Measurements from ENCODE around the gene GRAMD1A. TPM values are rescaled to one million over a fixed set of nuclear protein-coding genes. Genes with fewer than 3 reads are reported as not detected.
"Not testable (repeated sequence)": the region's sequence is repeated elsewhere in the genome, so short reads cannot be mapped to it uniquely, and the experiment has no call there.

The GRAMD1A gene
- total RNA-seq, 4 donors from 2014 or later: 4.6 to 23.3 (median 8.8) TPM

DNA sequence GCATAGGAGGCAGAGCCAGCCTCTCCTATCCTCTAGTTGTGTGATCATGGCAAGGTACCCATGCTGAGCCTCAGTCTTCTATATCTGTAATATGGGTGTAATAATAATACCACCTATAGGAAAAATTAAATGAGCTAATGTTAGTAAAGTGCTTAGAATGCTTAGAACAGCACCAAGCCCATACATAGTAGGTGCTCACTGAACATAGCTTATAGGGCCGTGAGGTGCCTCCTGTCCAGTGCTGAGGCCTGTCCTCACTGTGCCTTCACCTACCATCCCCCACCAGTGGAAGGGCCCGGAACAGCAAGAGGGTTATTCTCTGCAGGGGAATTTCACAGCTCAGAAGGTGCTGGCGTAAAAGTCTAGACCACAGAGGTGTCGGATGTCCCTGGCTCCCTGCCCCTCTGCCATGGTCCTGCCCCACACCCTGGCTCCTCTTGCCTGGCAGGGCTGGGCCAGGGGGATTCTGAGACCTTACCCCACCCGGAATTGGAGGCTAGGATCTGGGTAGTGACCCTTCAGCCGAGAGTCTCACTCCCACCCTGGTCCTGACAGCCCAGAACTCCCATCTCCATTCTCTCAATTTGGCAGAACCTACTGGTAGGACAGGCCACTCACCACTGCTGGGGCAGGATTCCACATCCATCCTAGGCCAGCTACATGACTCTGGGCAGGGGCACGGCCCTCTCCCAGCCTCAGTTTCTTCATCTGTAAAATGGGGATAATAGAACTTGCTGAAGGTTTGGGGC is 27.9 kb downstream of the GRAMD1A start:
- no peaks in the 10 kb centered on the region for H3K9me3 ChIP-seq
- no peak for DNase-seq
- intact Hi-C loops (cut with DNase I): no loop called here
- WGBS, 2 donors: 82 to 94% methylated on average over 3 to 5 of the region's 7 CpGs
- H3K4me3 ChIP-seq: no peak overlapping the region
- H3K27me3 ChIP-seq: peaks cover 0 to 35% (median 0%) of the 10 kb centered on the region in 4 donors
- peaks cover 6 to 29% (median 16%) of the 10 kb centered on the region in 3 donors for H3K4me1 ChIP-seq
- TF ChIP-seq CTCF (IDR thresholded peaks at IDR 0.05): no peak
- TF ChIP-seq POLR2A (IDR thresholded peaks at IDR 0.05): no peak
- peaks cover 0 to 47% (median 16%) of the 10 kb centered on the region in 3 donors for H3K36me3 ChIP-seq
- no peak overlapping the region for H3K27ac ChIP-seq

- peaks cover 0 to 40% (median 0%) of the 10 kb centered on the region in 4 donors for H3K27me3 ChIP-seq
- peaks cover 0 to 44% (median 13%) of the 10 kb centered on the region in 3 donors for H3K36me3 ChIP-seq
- H3K27ac ChIP-seq; DNase-seq; H3K4me3 ChIP-seq; H3K9me3 ChIP-seq; intact Hi-C loops (cut with DNase I): not testable (repeated sequence)
- 80 to 82% methylated on average over 3 of the region's 3 CpGs for WGBS, 2 donors
- H3K4me1 ChIP-seq: peaks cover 6 to 29% (median 16%) of the 10 kb centered on the region in 3 donors
Measured at GRCh38 chr19:35028600-35028885, 28.4 kb downstream of the GRAMD1A start.

GRCh38 chr19:35029275-35029736 is 29.2 kb downstream of the GRAMD1A start:
- intact Hi-C loops (cut with DNase I); DNase-seq; H3K9me3 ChIP-seq; H3K4me3 ChIP-seq: not testable (repeated sequence)
- Histone ChIP-seq H3K36me3 (peaks cover 0 to 44% (median 11%) of the 10 kb centered on the region in 3 donors), H3K4me1 (peaks cover 6 to 29% (median 16%) of the 10 kb centered on the region in 3 donors), H3K27ac (peak overlapping the region in 1 of 4 donors; percentile 78), H3K27me3 (peaks cover 0 to 43% (median 0%) of the 10 kb centered on the region in 4 donors)
- WGBS, 2 donors: 66 to 83% methylated on average over 4 to 8 of the region's 11 CpGs

DNA sequence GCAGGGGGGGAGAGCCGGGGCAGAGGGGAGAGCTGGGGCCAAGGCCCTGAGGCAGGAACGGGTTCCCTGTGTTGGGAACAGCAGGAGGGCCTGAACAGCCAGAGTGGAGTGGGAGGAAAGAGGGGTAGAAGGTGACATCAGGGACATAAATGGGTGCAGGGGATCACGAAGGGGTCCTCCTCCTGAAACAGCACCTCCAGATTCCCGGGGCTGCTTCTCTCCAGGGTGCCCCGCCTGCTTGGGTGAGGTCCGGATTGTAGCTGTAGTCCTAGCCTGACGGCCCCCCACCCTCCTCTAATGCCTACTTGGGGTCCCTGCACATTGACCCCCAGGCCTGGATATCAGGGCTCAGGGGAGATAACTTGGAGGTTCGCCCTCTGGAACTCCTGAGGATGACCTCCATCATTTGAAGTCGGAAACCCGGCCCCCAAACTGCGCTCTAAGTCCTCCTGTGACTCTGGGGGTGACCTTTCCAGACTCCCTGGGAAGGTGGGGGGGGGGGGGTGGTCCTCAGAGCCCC is 29.7 kb downstream of the GRAMD1A start:
- H3K27ac ChIP-seq: peak overlapping the region in 3 of 4 donors; percentile 16 to 78 (median 76)
- no peak for TF ChIP-seq POLR2A (IDR thresholded peaks at IDR 0.05)
- TF ChIP-seq CTCF (IDR thresholded peaks at IDR 0.05): no peak
- peaks cover 0 to 43% (median 0%) of the 10 kb centered on the region in 4 donors for H3K27me3 ChIP-seq
- intact Hi-C loops (cut with DNase I): no loop called here
- peak overlapping the region; percentile 32 to 76 (median 52) for H3K4me3 ChIP-seq
- no peak for DNase-seq
- peaks cover 6 to 29% (median 16%) of the 10 kb centered on the region in 3 donors for H3K4me1 ChIP-seq
- peaks cover 0 to 42% (median 6%) of the 10 kb centered on the region in 3 donors for H3K36me3 ChIP-seq
- WGBS, 2 donors: 20 to 26% methylated on average over 5 to 6 of the region's 11 CpGs
- H3K9me3 ChIP-seq: no peaks in the 10 kb centered on the region

DNA sequence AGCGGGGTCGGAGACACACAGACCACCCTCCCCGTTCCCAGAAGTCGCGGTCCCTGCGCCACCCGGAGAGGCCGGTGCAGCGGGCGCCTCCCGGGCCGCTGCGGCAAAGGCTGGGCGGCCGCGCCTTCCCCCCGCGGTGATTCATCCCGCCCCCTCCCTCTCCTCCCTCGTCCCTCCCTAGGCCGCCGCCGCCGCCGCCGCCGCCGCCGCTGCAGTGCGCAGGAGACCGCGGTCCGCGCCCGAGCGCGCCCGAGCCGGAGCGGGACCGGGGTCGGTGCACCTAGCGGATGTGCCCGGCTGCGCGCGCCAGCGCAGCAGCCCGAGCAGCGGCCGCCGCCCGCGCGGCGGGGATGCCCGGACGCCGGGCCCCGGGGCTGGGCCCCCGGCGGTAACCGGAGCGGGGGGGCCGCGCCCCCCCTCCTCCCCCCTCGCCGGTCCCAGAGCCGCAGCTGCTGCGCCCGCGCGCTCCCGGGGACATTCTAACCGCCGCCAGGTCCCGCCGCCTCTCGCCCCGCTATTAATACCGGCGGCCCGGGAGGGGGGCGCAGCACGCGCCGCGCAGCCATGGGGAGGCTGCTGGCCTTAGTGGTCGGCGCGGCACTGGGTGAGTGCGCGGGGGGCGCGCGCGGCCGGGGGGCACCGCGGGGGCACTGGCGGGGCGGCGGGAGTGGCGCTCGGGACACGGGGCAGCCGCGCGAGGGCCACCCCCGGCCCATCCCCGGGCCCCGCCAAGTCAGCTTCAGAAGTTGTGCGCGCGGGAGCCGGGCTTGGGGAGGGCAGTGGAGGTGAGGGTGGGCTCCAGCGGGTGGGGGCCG is 30.3 kb downstream of the GRAMD1A start, which contains the start of gene SCN1B:
TSS of gene SCN1B (plus strand) at position 214 of the 815 bp plus-strand sequence. CDS start at position 565, 351 bp downstream.
- WGBS, 2 donors: no CpG with 5 or more reads among the region's 118 CpGs
- Histone ChIP-seq H3K27me3 (peaks cover 0 to 43% (median 0%) of the 10 kb centered on the region in 4 donors), H3K4me1 (peaks cover 6 to 29% (median 16%) of the 10 kb centered on the region in 3 donors), H3K36me3 (peaks cover 0 to 35% (median 6%) of the 10 kb centered on the region in 3 donors), H3K4me3 (peak within 1 kb of the TSS; percentile 32 to 76 (median 52)), H3K27ac (peak within 1 kb of the TSS in 3 of 4 donors; percentile 16 to 78 (median 76)), H3K9me3 (no peaks in the 10 kb centered on the region)
- DNase-seq: no peak
- intact Hi-C loops (cut with DNase I): no loop called here
- no peak for TF ChIP-seq POLR2A (IDR thresholded peaks at IDR 0.05)
- TF ChIP-seq CTCF (IDR thresholded peaks at IDR 0.05): no peak

Measured in esophagus squamous epithelium (tissue), 5 donors.